PC-3 (cell line): ENCODE data around the gene ANKRD30B. TPM values are rescaled to one million over a fixed set of nuclear protein-coding genes. Genes with fewer than 3 reads are reported as not detected.
A peak's percentile ranks its signal among the peaks of the same experiment; 100 is the strongest.
"Not testable (repeated sequence)": the region's sequence is repeated elsewhere in the genome, so short reads cannot be mapped to it uniquely, and the experiment has no call there.

Source experiments
- ATAC-seq: fragments of 200-7000 bp; cut with Tn5 transposase; 2 replicates; pipeline ENCODE4 v1.9.1; 2020; ENCODE audit warnings: mild to moderate bottlenecking, moderate library complexity
- BruUV-seq: library from RNA; stranded (reverse); fragments of 400-500 nt; replicated peaks from 2 replicates; lab custom pipeline; 2021; lab: Mats Ljungman, UMichigan
- CTCF ChIA-PET: fragments of 300-600 bp; sonication (Branson Sonifier 250); formaldehyde crosslinking; loops from one replicate; lab custom pipeline; 2022; ENCODE audit warnings: antibody characterized with exemption; lab: Charles Lee
- POLR2A ChIA-PET: fragments of 300-600 bp; sonication (Branson Sonifier 250); formaldehyde crosslinking; loops from one replicate; lab custom pipeline; 2022; ENCODE audit warnings: antibody characterized with exemption; ENCODE audit not compliant: unreplicated experiment; lab: Charles Lee
- DNase-seq: peaks from one replicate; pipeline ENCODE4 v3.0.0-alpha.2; 2015
- H2AFZ ChIP-seq: fragments of 300-600 bp; sonication (generic); 2 replicates; pipeline ENCODE4 v1.6.0; 2016; ENCODE audit warnings: antibody characterized with exemption, low read length
- H3F3A ChIP-seq: fragments of 300-600 bp; sonication (generic); one replicate; pipeline ENCODE4 v1.6.0; 2017; ENCODE audit warnings: antibody characterized with exemption, low read length, control low read depth, mild to moderate bottlenecking; ENCODE audit not compliant: unreplicated experiment
- H3K27ac ChIP-seq: fragments of 300-600 bp; sonication (generic); 2 replicates; pipeline ENCODE4 v1.5.1; 2016; ENCODE audit warnings: mild to moderate bottlenecking, low read length
- H3K27me3 ChIP-seq: fragments of 300-600 bp; sonication (generic); 2 replicates; pipeline ENCODE4 v1.6.1; 2016; ENCODE audit warnings: low read length, mixed read lengths
- H3K36me3 ChIP-seq: fragments of 300-600 bp; sonication (generic); 2 replicates; pipeline ENCODE4 v1.6.1; 2016; ENCODE audit warnings: low read depth, mixed run types, low read length, mixed read lengths
- H3K4me1 ChIP-seq: fragments of 300-600 bp; sonication (generic); 2 replicates; pipeline ENCODE4 v1.5.1; 2016; ENCODE audit warnings: low read length; ENCODE audit not compliant: insufficient read depth
- H3K4me2 ChIP-seq: fragments of 300-600 bp; sonication (generic); 2 replicates; pipeline ENCODE4 v1.6.0; 2016; ENCODE audit warnings: low read length
- H3K4me3 ChIP-seq: fragments of 300-600 bp; sonication (generic); 2 replicates; pipeline ENCODE4 v1.5.1; 2016; ENCODE audit warnings: mild to moderate bottlenecking, low read length, mixed read lengths
- H3K79me2 ChIP-seq: fragments of 300-600 bp; sonication (generic); 2 replicates; pipeline ENCODE4 v1.6.1; 2017; ENCODE audit warnings: low read length, mixed read lengths
- H3K9ac ChIP-seq: fragments of 300-600 bp; sonication (generic); 2 replicates; pipeline ENCODE4 v1.6.0; 2016; ENCODE audit warnings: mild to moderate bottlenecking, low read length
- H3K9me2 ChIP-seq: fragments of 300-600 bp; sonication (generic); replicated peaks from 2 replicates; pipeline ENCODE4 v1.6.1; 2016; ENCODE audit warnings: mixed run types, low read length, mixed read lengths
- H3K9me3 ChIP-seq: fragments of 300-600 bp; sonication (generic); 2 replicates; pipeline ENCODE4 v1.6.1; 2016; ENCODE audit warnings: low read length, mixed read lengths
- H4K20me1 ChIP-seq: fragments of 300-600 bp; sonication (generic); 2 replicates; pipeline ENCODE4 v1.6.1; 2016; ENCODE audit warnings: low read length, mixed read lengths
- CTCF ChIP-seq: fragments of 300-600 bp; sonication (generic); conservative IDR thresholded peaks from 2 replicates; pipeline ENCODE4 v1.5.1; 2017; ENCODE audit warnings: antibody characterized with exemption, low read depth, mild to moderate bottlenecking, low read length
- EZH2 ChIP-seq: fragments of 300-600 bp; sonication (generic); IDR thresholded peaks from one replicate; pipeline ENCODE4 v1.6.1; 2017; ENCODE audit warnings: antibody characterized with exemption, mild to moderate bottlenecking, low read length; ENCODE audit not compliant: unreplicated experiment
- EZH2phosphoT487 ChIP-seq: fragments of 300-600 bp; sonication (generic); IDR thresholded peaks from 2 replicates; pipeline ENCODE4 v1.6.1; 2018; ENCODE audit warnings: mild to moderate bottlenecking, antibody characterized with exemption, low read length, borderline replicate concordance
- intact Hi-C: fragments of 100-400 bp; cut with micrococcal nuclease; formaldehyde crosslinking; loops from 2 replicates; pipeline ENCODE4 v1.9.0; 2023
- total RNA-seq: library from RNA; depleted of rRNA; stranded (reverse); fragments of >200 nt; gene quantifications from 2 replicates; pipeline ENCODE4 v1.2.3, GENCODE V29; 2014

The ANKRD30B gene
- total RNA-seq, 1 experiment from 2014 or later = 0.51 TPM

- H3K9me3 ChIP-seq, H4K20me1 ChIP-seq, H2AFZ ChIP-seq, H3F3A ChIP-seq, H3K9me2 ChIP-seq, BruUV-seq, H3K4me2 ChIP-seq, H3K4me3 ChIP-seq, H3K27me3 ChIP-seq, H3K9ac ChIP-seq, CTCF ChIA-PET, POLR2A ChIA-PET, H3K79me2 ChIP-seq, H3K27ac ChIP-seq, H3K4me1 ChIP-seq, H3K36me3 ChIP-seq: not testable (repeated sequence)
- ATAC-seq = peak; percentile 33; the same call in 1 of the 2 replicates
- peak; percentile 69 for DNase-seq
- intact Hi-C loops = loop anchor here (5.0 kb wide), 1 partner anchor 233 kb away; no protein-coding TSS in a partner anchor
Measured at GRCh38 chr18:14739056-14739455, 8.9 kb upstream of the ANKRD30B start.

GRCh38 chr18:14746897-14747296, 1.1 kb upstream of the ANKRD30B start:
- no peak overlapping the region for H3K9ac ChIP-seq
- H3K9me2 ChIP-seq = no peaks in the 10 kb centered on the region
- no peak overlapping the region for H2AFZ ChIP-seq
- ATAC-seq = no peak
- ChIA-PET POLR2A (no interaction called here), CTCF (no interaction called here)
- no peaks in the 10 kb centered on the region for H3K9me3 ChIP-seq
- no peaks in the 10 kb centered on the region for H3K36me3 ChIP-seq
- H3K27me3 ChIP-seq = no peaks in the 10 kb centered on the region
- no peak overlapping the region for H3K4me2 ChIP-seq
- H3K4me3 ChIP-seq = no peak overlapping the region
- TF ChIP-seq EZH2 = no peak
- no peak for TF ChIP-seq EZH2phosphoT487
- no peak for TF ChIP-seq CTCF
- no peaks in the 10 kb centered on the region for H3K4me1 ChIP-seq
- no peak for DNase-seq
- intact Hi-C loops = no loop called here
- no TSS peak for BruUV-seq
- H3F3A ChIP-seq = no peaks in the 10 kb centered on the region
- H3K27ac ChIP-seq = no peak overlapping the region
- no peaks in the 10 kb centered on the region for H3K79me2 ChIP-seq
- no peaks in the 10 kb centered on the region for H4K20me1 ChIP-seq

GRCh38 chr18:14748496-14748895, 524 bp downstream of the ANKRD30B start:
- H3K4me1 ChIP-seq = no peaks in the 10 kb centered on the region
- ChIA-PET POLR2A (no interaction called here), CTCF (no interaction called here)
- H2AFZ ChIP-seq = no peak overlapping the region
- no peak overlapping the region for H3K4me3 ChIP-seq
- BruUV-seq = no TSS peak
- intact Hi-C loops = no loop called here
- no peaks in the 10 kb centered on the region for H3F3A ChIP-seq
- ATAC-seq (no peak), DNase-seq (no peak)
- no peak overlapping the region for H3K9ac ChIP-seq
- H3K9me2 ChIP-seq = no peaks in the 10 kb centered on the region
- H3K36me3 ChIP-seq = no peaks in the 10 kb centered on the region
- H3K4me2 ChIP-seq = no peak overlapping the region
- no peaks in the 10 kb centered on the region for H3K9me3 ChIP-seq
- H3K27me3 ChIP-seq = no peaks in the 10 kb centered on the region
- H3K27ac ChIP-seq = no peak overlapping the region
- no peaks in the 10 kb centered on the region for H4K20me1 ChIP-seq
- no peak for TF ChIP-seq EZH2
- TF ChIP-seq CTCF = no peak
- no peak for TF ChIP-seq EZH2phosphoT487
- H3K79me2 ChIP-seq = no peaks in the 10 kb centered on the region

GRCh38 chr18:14763566-14763965, 15.6 kb downstream of the ANKRD30B start:
- H3K4me2 ChIP-seq, H4K20me1 ChIP-seq, H3F3A ChIP-seq, CTCF ChIA-PET, DNase-seq, H3K9me3 ChIP-seq, H3K4me1 ChIP-seq, H2AFZ ChIP-seq, H3K9ac ChIP-seq, H3K4me3 ChIP-seq, intact Hi-C loops, H3K9me2 ChIP-seq, BruUV-seq, ATAC-seq, POLR2A ChIA-PET, H3K27me3 ChIP-seq, H3K36me3 ChIP-seq, H3K79me2 ChIP-seq, H3K27ac ChIP-seq: not testable (repeated sequence)
